ENCODE results near the gene GPR137. TPM values are rescaled to one million over a fixed set of nuclear protein-coding genes. Genes with fewer than 3 reads are reported as not detected.
A peak's percentile ranks its signal among the peaks of the same experiment; 100 is the strongest.

GPR137 gene
- total and polyA plus RNA-seq, 9 of the 15 experiments (the other 6 are each of a cell fraction or from before 2014, with no cell fraction given), result 0.32 to 26.7 (median 10.7) TPM

DNA sequence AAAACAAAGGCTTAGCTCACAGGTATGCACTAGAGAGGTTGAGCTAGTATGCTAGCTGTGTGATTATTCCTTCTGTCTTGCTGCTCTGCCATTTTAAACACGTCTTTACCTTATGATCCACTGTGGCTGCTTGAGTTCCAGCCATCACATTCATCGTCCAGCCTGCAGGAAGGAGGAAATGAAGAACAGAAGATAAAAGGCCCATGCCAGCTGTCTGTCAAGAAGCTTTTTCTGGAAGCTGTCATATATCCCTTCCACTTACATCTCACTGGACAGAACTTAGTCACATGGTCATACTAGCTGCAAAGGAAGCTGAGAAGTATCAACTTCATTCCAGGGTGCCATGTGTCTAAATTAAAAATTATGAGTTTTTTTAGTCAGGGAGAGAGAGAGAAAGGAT is 41.7 kb downstream of the GPR137 start (continued):
- TF ChIP-seq, protein P1, sequence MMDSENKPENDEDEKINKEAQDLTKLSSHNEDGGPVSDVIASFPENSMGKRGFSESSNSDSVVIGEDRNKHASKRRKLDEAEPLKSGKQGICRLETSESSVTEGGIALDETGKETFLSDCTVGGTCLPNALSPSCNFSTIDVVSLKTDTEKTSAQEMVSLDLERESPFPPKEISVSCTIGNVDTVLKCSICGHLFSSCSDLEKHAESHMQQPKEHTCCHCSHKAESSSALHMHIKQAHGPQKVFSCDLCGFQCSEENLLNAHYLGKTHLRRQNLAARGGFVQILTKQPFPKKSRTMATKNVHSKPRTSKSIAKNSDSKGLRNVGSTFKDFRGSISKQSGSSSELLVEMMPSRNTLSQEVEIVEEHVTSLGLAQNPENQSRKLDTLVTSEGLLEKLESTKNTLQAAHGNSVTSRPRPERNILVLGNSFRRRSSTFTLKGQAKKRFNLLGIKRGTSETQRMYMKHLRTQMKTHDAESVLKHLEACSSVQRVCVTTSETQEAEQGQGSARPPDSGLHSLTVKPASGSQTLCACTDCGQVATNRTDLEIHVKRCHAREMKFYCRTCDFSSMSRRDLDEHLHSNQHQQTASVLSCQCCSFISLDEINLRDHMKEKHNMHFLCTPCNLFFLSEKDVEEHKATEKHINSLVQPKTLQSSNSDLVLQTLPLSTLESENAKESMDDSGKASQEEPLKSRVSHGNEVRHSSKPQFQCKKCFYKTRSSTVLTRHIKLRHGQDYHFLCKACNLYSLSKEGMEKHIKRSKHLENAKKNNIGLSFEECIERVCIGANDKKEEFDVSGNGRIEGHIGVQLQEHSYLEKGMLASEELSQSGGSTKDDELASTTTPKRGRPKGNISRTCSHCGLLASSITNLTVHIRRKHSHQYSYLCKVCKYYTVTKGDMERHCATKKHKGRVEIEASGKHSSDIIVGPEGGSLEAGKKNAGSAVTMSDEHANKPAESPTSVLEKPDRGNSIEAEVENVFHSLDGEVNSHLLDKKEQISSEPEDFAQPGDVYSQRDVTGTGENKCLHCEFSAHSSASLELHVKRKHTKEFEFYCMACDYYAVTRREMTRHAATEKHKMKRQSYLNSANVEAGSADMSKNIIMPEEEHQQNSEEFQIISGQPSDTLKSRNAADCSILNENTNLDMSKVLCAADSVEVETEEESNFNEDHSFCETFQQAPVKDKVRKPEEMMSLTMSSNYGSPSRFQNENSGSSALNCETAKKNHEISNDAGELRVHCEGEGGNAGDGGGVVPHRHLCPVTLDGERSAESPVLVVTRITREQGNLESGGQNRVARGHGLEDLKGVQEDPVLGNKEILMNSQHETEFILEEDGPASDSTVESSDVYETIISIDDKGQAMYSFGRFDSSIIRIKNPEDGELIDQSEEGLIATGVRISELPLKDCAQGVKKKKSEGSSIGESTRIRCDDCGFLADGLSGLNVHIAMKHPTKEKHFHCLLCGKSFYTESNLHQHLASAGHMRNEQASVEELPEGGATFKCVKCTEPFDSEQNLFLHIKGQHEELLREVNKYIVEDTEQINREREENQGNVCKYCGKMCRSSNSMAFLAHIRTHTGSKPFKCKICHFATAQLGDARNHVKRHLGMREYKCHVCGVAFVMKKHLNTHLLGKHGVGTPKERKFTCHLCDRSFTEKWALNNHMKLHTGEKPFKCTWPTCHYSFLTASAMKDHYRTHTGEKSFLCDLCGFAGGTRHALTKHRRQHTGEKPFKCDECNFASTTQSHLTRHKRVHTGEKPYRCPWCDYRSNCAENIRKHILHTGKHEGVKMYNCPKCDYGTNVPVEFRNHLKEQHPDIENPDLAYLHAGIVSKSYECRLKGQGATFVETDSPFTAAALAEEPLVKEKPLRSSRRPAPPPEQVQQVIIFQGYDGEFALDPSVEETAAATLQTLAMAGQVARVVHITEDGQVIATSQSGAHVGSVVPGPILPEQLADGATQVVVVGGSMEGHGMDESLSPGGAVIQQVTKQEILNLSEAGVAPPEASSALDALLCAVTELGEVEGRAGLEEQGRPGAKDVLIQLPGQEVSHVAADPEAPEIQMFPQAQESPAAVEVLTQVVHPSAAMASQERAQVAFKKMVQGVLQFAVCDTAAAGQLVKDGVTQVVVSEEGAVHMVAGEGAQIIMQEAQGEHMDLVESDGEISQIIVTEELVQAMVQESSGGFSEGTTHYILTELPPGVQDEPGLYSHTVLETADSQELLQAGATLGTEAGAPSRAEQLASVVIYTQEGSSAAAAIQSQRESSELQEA (IDR thresholded peaks at IDR 0.05; ENCODE audit: low read depth), result no peak
- TF ChIP-seq TARDBP (IDR thresholded peaks at IDR 0.05) (no peak), NCOA4 (IDR thresholded peaks at IDR 0.05; ENCODE audit: partially characterized antibody) (no peak), HDAC2 (IDR thresholded peaks at IDR 0.05) (peak; percentile 40; the same call in 1 of the 2 replicates), KDM1A (IDR thresholded peaks at IDR 0.05) (peak; percentile 33 to 51; a peak in 2 of 4 replicates), LEF1 (IDR thresholded peaks at IDR 0.05) (no peak)
- TF ChIP-seq, protein P2, sequence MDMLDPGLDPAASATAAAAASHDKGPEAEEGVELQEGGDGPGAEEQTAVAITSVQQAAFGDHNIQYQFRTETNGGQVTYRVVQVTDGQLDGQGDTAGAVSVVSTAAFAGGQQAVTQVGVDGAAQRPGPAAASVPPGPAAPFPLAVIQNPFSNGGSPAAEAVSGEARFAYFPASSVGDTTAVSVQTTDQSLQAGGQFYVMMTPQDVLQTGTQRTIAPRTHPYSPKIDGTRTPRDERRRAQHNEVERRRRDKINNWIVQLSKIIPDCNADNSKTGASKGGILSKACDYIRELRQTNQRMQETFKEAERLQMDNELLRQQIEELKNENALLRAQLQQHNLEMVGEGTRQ (CRISPR knock-in tag; IDR thresholded peaks at IDR 0.05), result peak; percentile 29; the same call in 1 of the 2 replicates
- TF ChIP-seq, protein P3, sequence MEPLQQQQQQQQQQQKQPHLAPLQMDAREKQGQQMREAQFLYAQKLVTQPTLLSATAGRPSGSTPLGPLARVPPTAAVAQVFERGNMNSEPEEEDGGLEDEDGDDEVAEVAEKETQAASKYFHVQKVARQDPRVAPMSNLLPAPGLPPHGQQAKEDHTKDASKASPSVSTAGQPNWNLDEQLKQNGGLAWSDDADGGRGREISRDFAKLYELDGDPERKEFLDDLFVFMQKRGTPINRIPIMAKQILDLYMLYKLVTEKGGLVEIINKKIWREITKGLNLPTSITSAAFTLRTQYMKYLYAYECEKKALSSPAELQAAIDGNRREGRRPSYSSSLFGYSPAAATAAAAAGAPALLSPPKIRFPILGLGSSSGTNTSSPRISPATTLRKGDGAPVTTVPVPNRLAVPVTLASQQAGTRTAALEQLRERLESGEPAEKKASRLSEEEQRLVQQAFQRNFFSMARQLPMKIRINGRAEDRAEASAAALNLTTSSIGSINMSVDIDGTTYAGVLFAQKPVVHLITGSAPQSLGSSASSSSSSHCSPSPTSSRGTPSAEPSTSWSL (CRISPR knock-in tag; IDR thresholded peaks at IDR 0.05; ENCODE audit: borderline replicate concordance), result no peak
